CD14-positive monocyte (primary cell): ENCODE measurements around the gene TTLL6. TPM values are rescaled to one million over a fixed set of nuclear protein-coding genes. Genes with fewer than 3 reads are reported as not detected.

ENCODE experiments used
- DNase-seq, 3 donors: peaks; one replicate each; pipeline ENCODE4 v3.0.0-alpha.2; 2011 to 2022
- H2AFZ ChIP-seq: 2 replicates; pipeline ENCODE4 v1.6.0; 2012; ENCODE audit warnings: mild to moderate bottlenecking, low read depth, low read length, inconsistent platforms; ENCODE audit not compliant: insufficient read depth, poor library complexity, severe bottlenecking
- H3K27ac ChIP-seq, 2 donors: 1 replicate in 1 of 2; 2 replicates in 1 of 2; pipeline ENCODE4 v1.5.1; 2012 to 2013; ENCODE audit warnings: low read length in 2 of 2, control low read depth in 1 of 2, inconsistent platforms in 1 of 2, low read depth in 1 of 2, mild to moderate bottlenecking in 1 of 2
- H3K27me3 ChIP-seq, 2 donors: one replicate each; pipeline versions ENCODE4 v1.6.0 to v1.6.1; 2011 to 2013; ENCODE audit warnings: low read length in 2 of 2; ENCODE audit not compliant: control insufficient read depth in 2 of 2, insufficient read depth in 2 of 2
- H3K36me3 ChIP-seq, 2 donors: replicated peaks in 1 of 2; 1 replicate in 1 of 2; 2 replicates in 1 of 2; pipeline versions ENCODE4 v1.5.1 to v1.6.1; 2012 to 2013; ENCODE audit warnings: low read length in 2 of 2, control low read depth in 1 of 2, inconsistent platforms in 1 of 2, mild to moderate bottlenecking in 1 of 2; ENCODE audit not compliant: insufficient read depth in 2 of 2, control insufficient read depth in 1 of 2
- H3K4me1 ChIP-seq, 2 donors: 1 replicate in 1 of 2; 2 replicates in 1 of 2; pipeline versions ENCODE4 v1.5.1 to v1.6.1; 2012 to 2013; ENCODE audit warnings: low read length in 2 of 2, control low read depth in 1 of 2, inconsistent platforms in 1 of 2, mild to moderate bottlenecking in 1 of 2, moderate library complexity in 1 of 2; ENCODE audit not compliant: insufficient read depth in 2 of 2, control insufficient read depth in 1 of 2
- H3K4me2 ChIP-seq: replicated peaks from 2 replicates; pipeline ENCODE3; 2012; ENCODE audit warnings: low read length, moderate library complexity, mild to moderate bottlenecking; ENCODE audit not compliant: poor library complexity, severe bottlenecking; ENCODE audit errors: extremely low read depth
- H3K4me3 ChIP-seq, 3 experiments: fragments of 200-600 bp in 1 of 3; sonication (generic) in 1 of 3; replicated peaks in 1 of 3; 1 replicate in 2 of 3; 2 replicates in 1 of 3; pipeline ENCODE4 v1.5.1; 2011 to 2013; ENCODE audit warnings: low read length in 3 of 3, mild to moderate bottlenecking in 3 of 3, control low read depth in 2 of 3, low read depth in 2 of 3, inconsistent platforms in 1 of 3, moderate library complexity in 1 of 3
- H3K79me2 ChIP-seq: 2 replicates; pipeline ENCODE4 v1.6.0; 2012; ENCODE audit warnings: mild to moderate bottlenecking, control low read depth, inconsistent platforms, low read length, moderate library complexity; ENCODE audit not compliant: insufficient read depth
- H3K9ac ChIP-seq: 2 replicates; pipeline ENCODE4 v1.6.0; 2017; ENCODE audit warnings: low read length, mild to moderate bottlenecking; ENCODE audit not compliant: insufficient read depth, poor library complexity, severe bottlenecking
- H3K9me3 ChIP-seq, 2 donors: replicated peaks in 1 of 2; 1 replicate in 1 of 2; 2 replicates in 1 of 2; pipeline versions ENCODE4 v1.5.1 to v1.6.1; 2012 to 2013; ENCODE audit warnings: low read length in 2 of 2, control low read depth in 1 of 2; ENCODE audit not compliant: control insufficient read depth in 1 of 2, insufficient read depth in 1 of 2
- H4K20me1 ChIP-seq: 2 replicates; pipeline ENCODE4 v1.6.0; 2012; ENCODE audit warnings: mild to moderate bottlenecking, low read length, control low read depth, moderate library complexity; ENCODE audit not compliant: insufficient read depth
- H3K27ac Mint-ChIP-seq, 7 donors: one replicate each; pipeline ENCODE4 v1.8.0; 2020; ENCODE audit warnings: mild to moderate bottlenecking in 7 of 7, mixed read lengths in 7 of 7, moderate library complexity in 6 of 7, inconsistent platforms in 2 of 7
- H3K27me3 Mint-ChIP-seq, 3 donors: one replicate each; pipeline ENCODE4 v1.8.0; 2021 to 2022; ENCODE audit warnings: low read depth in 3 of 3, mild to moderate bottlenecking in 3 of 3, mixed read lengths in 3 of 3, moderate library complexity in 3 of 3, inconsistent platforms in 1 of 3
- H3K36me3 Mint-ChIP-seq, 2 donors: one replicate each; pipeline ENCODE4 v1.8.0; 2020; ENCODE audit warnings: mixed read lengths in 2 of 2, inconsistent platforms in 1 of 2, mild to moderate bottlenecking in 1 of 2
- H3K4me1 Mint-ChIP-seq: one replicate; pipeline ENCODE4 v1.8.0; 2020; ENCODE audit warnings: mild to moderate bottlenecking, mixed read lengths
- H3K4me3 Mint-ChIP-seq, 2 donors: one replicate each; pipeline ENCODE4 v1.8.0; 2020; ENCODE audit warnings: mild to moderate bottlenecking in 2 of 2, mixed read lengths in 2 of 2, moderate library complexity in 1 of 2
- H3K9me3 Mint-ChIP-seq, 7 donors: one replicate each; pipeline ENCODE4 v1.8.0; 2020 to 2022; ENCODE audit warnings: mixed read lengths in 7 of 7, mild to moderate bottlenecking in 6 of 7, moderate library complexity in 6 of 7, inconsistent platforms in 2 of 7
- CTCF ChIP-seq: fragments of 200-600 bp; IDR thresholded peaks from one replicate; pipeline ENCODE4 v1.8.0; 2022; ENCODE audit warnings: antibody characterized with exemption, mild to moderate bottlenecking
- WGBS: methylation state at CpG from one replicate; pipeline ENCODE4 v1.1.5; 2013; ENCODE audit warnings: missing lambda C conversion rate; ENCODE audit not compliant: insufficient coverage; 5-methylcytosine and 5-hydroxymethylcytosine counted together
- intact Hi-C, 2 donors: fragments of 100-400 bp; cut with micrococcal nuclease; formaldehyde crosslinking; loops; one replicate each; pipeline versions ENCODE4 v1.15.0 to v1.15.1; 2023
- polyA plus RNA-seq, 3 donors: library from polyadenylated mRNA; depleted of rRNA in 1 of 3; unstranded in 2 of 3; stranded (reverse) in 1 of 3; fragments of 300-500 nt in 2 of 3; fragments of >200 nt in 1 of 3; fragmentation: Illumina TruSeq in 2 of 3; gene quantifications; 1 replicate in 2 of 3; 2 replicates in 1 of 3; pipeline ENCODE4 v1.2.3, GENCODE V29; 2012 to 2021

The TTLL6 gene
- polyA plus RNA-seq, 3 donors, result not detected

- Histone ChIP-seq H3K27ac (no peak overlapping the region), H3K9ac (no peak overlapping the region), H3K4me3 (no peak overlapping the region), H3K36me3 (peaks cover 88 to 93% of the 10 kb centered on the region in 2 donors), H3K9me3 (no peaks in the 10 kb centered on the region), H3K79me2 (no peaks in the 10 kb centered on the region), H3K4me1 (no peaks in the 10 kb centered on the region), H4K20me1 (no peaks in the 10 kb centered on the region), H2AFZ (no peak overlapping the region), H3K4me2 (no peak overlapping the region), H3K27me3 (no peaks in the 10 kb centered on the region)
- no peak overlapping the region for H3K4me3 Mint-ChIP-seq
- intact Hi-C loops, result no loop called here
- peak; percentile 20 for TF ChIP-seq CTCF
- peaks cover 0 to 2% (median 0%) of the 10 kb centered on the region in 3 donors for H3K27me3 Mint-ChIP-seq
- no peak for DNase-seq
- peaks cover 80 to 92% of the 10 kb centered on the region in 2 donors for H3K36me3 Mint-ChIP-seq
- no peaks in the 10 kb centered on the region for H3K4me1 Mint-ChIP-seq
- H3K27ac Mint-ChIP-seq, result no peak overlapping the region
- no peaks in the 10 kb centered on the region for H3K9me3 Mint-ChIP-seq
- 100% methylated on average over 1 of the region's 3 CpGs for WGBS
Measured at GRCh38 chr17:48860034-48860433, 43.0 kb upstream of the TTLL6 start.

- Histone ChIP-seq H3K4me2 (no peak overlapping the region), H3K27ac (no peak overlapping the region), H3K36me3 (peaks cover 83 to 92% of the 10 kb centered on the region in 2 donors), H4K20me1 (peaks cover 5% of the 10 kb centered on the region), H3K4me3 (no peak overlapping the region), H3K27me3 (no peaks in the 10 kb centered on the region), H3K4me1 (peaks cover 8 to 11% of the 10 kb centered on the region in 2 donors), H3K9ac (no peak overlapping the region), H3K9me3 (no peaks in the 10 kb centered on the region), H2AFZ (no peak overlapping the region), H3K79me2 (no peaks in the 10 kb centered on the region)
- Mint-ChIP-seq H3K4me3 (no peak overlapping the region), H3K27me3 (peaks cover 0 to 2% (median 0%) of the 10 kb centered on the region in 3 donors), H3K27ac (peak overlapping the region in 1 of 7 donors; percentile 17), H3K4me1 (peaks cover 5% of the 10 kb centered on the region), H3K36me3 (peaks cover 79 to 93% of the 10 kb centered on the region in 2 donors), H3K9me3 (no peaks in the 10 kb centered on the region)
- no peak for DNase-seq
- 92% methylated on average over 1 of the region's 3 CpGs for WGBS
- TF ChIP-seq CTCF, result no peak
- intact Hi-C loops, result no loop called here
Measured at GRCh38 chr17:48856122-48856821, 39.2 kb upstream of the TTLL6 start.
